NOMO-1 treated with DMSO at 0.1 percent for 48 hours (cell line): Measurements from ENCODE around the gene FOXK2.
A peak's percentile ranks its signal among the peaks of the same experiment; 100 is the strongest.
"Not testable (repeated sequence)": the region's sequence is repeated elsewhere in the genome, so short reads cannot be mapped to it uniquely, and the experiment has no call there.

ENCODE experiments used
- DNase-seq: peaks from one replicate; lab custom pipeline; 2025; ENCODE audit not compliant: unreplicated experiment; lab: John Stamatoyannopoulos, UW

Gene FOXK2

DNA sequence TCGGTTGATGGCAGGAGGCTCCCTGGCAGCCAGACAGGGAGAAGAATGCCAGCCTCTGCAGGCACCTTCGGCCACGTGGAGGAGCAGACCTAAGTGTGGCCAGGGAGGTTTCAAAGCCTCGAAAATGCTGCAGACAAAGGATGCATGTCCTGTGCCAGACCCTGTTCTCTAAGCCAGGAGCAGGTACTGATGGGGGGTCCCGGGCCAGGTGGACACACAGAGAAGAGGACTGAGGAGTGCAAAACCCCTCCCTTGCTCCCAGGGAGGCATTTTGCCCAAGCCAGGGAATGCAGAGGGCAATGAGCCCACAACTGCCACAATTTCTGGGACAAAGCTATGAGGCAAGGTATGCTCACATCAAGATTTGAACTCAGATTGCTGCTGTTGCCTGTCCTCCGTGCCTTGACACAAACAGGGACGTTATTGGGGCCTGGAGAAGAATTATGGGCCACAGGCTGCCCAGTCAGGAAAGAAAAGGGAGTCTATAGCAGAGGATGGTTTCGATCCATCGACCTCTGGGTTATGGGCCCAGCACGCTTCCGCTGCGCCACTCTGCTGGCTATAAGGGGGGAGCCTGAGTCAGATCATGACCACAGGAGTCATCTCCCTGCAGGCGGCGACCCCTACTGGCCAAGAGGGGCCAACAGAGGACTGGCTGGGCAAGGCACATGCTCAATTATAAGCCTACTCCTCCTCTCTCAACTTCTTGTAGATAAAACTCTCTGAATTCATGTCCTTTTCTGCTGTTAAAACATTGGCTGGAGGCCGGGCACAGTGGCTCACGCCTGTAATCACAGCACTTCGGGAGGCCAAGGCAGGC, 25.1 kb upstream of the FOXK2 start:
- DNase-seq, result peak; percentile 95

DNA sequence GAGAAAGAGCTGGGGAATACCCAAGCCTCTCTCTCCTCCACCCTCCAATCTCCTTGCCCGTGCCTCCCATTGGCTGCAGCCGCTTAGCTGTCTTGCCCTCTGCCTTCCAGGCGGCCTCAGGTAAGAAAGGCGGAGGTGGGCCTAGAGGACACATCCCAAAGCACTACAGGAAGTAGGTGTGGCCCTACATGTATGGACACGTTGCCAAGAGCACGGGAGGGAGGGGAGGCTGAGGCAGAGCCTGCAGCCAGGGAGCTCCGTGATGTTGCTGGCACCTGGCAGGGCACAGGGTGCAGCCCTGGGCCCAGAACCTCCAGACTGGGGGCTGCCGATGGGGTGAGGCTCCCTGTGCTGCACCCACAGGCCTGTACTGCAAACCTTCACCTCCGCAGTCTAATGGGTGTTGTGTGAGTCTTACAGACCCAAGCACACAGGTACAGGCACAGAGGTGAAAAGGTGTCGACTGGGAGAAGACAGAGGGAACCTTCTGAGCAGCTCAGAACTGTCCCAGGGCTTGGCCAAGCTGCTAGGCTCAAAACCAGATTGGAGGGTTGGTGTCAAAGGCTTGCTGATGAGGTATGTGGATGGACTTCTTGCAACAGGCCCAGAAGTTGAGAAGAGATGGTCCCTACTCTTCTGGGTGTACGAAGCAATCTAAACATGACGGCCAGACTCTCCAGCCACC, 23.5 kb upstream of the FOXK2 start:
- no peak for DNase-seq

DNA sequence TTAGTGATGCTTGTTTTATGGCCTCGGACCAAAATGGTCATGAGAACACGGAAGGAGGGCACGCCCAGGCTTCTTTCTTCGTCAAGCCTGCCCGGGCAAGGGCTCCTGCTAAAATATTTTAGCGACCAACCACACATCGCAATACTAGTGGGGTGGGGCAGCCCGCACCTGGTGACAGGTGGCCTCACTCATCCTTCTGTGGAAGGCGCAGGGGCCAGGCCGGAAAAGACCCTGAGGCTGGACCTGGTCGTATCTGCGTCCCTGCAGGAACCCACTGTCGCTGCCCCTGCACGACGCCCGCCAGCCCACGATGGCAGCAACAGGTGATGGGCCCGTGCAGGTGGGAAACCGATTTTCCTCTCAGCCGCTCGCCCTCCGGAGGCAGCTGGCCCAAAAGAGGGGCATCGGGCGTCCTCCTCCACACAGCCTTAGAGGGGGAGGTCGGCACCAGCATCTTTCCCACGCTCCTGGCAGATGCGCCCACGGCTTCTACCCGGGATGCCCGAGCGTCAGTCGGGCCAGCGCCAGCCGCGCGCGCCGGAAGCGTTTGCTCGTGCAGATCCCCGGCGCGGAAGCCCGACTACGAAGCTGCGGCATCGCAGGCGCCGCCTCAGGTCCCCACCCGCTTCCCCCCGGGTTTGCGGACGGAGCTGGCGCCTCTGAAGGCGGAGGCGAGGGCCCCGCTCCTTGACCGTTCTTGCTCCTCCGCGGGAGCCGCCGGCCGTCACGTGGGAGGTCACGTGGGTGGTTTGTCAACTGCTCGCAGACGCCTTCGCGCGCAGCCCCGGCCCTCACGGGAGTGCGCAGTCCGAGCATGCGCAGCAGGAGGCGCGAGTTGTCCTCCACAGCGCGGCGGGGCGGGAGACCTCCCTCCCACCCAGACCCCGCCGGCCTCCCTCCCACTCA, 22.8 kb upstream of the FOXK2 start:
- peak; percentile 88 for DNase-seq

GRCh38 chr17:82497483-82498405, 21.8 kb upstream of the FOXK2 start:
- DNase-seq, result peak; percentile 36

GRCh38 chr17:82502207-82502606, 17.3 kb upstream of the FOXK2 start:
- DNase-seq, result no peak

DNA sequence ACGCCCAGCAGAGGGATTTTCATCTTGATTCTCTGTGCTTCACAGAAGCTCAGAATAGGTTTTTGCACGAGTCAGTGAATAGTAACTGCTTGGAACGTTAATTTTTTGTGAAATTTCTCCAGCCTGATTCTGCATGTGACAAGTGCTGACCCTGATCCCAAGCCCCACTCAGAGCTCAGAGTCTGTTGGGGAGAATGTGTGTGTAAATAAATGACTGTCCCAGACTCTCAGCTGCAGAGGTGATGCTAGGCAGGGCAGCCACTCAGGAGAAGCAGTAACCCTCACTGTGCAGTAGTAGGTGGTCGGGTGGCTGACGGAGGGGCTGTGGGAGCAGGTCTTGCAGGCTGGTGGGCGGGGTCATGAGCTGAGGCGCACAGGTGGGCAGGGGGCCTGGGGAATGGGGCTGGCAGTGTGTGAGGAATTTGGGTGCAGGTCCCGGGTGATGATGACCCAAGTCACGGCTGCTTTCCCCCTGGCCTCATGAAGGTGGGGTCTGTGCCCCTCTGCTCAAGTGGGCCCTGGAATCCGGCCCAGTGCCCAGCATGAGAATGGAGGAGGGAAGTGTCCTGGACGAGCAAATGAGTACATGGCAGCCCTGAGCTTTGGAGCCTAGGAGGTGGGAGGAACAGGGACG, 16.3 kb upstream of the FOXK2 start:
- no peak for DNase-seq

DNA sequence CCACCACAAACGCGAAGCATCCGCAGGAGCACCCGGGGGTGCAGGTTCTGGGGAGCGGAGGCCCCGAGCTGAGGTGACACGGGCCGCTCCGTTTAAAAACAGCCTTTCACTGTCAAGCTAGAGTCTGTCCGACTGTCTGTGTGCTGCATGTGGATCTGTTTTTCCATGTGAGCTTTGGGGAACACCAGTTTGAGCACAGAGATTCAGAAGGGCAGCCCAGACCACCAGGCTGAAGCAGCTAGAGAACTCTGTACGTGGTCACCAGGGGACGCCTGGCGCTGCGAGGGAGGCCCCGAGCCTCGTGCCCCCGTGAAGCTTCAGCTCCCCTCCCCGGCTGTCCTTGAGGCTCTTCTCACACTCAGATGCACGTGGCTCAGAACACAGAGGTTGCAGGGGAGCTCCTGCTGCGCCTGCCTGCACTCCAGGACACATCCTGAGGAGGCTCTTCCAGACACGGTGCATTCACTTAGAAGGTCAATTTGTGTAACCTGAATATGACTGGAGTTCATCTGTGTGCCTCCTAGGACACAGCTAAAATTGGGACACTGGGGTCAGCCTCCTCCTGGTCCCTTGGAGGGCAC, 15.7 kb upstream of the FOXK2 start:
- DNase-seq, result no peak

DNA sequence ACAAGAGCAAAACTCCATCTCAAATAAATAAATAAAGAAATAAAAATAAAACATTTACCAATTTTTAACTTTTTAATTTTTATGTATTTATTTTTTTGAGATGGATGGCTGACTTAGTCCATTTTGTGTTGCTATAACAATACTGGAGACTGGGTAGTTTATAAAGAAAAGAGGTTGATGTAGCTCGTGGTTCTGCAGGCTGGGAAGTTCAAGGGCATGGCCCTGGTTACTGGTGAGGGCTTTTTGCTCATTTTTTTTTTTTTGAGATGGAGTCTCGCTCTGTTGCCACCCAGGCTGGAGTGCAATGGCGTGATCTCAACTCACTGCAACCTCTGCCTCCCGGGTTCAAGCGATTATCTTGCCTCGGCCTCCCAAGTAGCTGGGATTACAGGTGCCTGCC, 14.2 kb upstream of the FOXK2 start:
- no peak for DNase-seq

- DNase-seq, result not testable (repeated sequence)
Measured at GRCh38 chr17:82506402-82506801, 13.1 kb upstream of the FOXK2 start.

DNA sequence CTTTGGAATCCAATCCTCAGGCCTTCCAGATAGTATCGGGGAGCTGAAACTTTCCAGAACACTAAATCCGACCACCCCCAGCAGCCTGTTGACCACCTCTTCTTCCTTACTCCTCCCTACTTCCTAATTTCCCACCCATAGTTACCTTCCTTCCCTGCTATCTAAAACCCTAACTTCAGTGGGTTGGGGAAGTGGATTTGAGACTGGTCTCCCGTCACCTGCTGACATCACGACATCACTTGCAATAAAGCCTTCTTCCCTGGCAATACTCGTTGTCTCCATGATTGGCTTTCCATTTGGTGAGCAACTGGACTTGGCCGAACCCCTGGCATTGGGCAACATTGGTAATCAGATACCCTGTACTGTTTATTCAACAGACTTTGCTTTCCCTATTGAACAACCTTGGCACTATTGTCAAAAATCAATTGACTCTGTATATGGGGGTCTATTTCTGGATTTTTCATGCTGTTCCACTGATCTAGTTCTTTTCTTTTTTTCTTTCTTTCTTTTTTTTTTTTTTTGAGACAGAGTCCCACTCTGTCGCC, 11.8 kb upstream of the FOXK2 start:
- DNase-seq, result no peak

GRCh38 chr17:82511642-82512041, 7.9 kb upstream of the FOXK2 start:
- DNase-seq, result not testable (repeated sequence)

DNA sequence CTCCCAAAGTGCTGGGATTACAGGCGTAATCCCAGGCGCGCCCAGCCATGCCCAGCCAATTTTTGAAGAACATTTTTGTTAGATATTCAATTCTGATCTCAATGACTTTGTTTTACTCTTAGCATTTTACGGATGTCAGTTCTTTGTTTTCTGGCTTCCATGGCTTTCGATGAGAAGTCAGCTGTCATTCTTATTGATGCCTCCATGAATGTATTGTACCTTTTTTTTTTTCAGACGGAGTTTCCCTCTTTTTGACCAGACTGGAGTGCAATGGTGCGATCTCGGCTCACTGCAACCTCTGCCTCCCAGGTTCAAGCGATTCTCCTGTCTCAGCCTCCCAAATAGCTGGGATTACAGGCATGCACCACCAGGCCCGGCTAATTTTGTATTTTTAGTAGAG, 5.7 kb upstream of the FOXK2 start:
- not testable (repeated sequence) for DNase-seq

DNA sequence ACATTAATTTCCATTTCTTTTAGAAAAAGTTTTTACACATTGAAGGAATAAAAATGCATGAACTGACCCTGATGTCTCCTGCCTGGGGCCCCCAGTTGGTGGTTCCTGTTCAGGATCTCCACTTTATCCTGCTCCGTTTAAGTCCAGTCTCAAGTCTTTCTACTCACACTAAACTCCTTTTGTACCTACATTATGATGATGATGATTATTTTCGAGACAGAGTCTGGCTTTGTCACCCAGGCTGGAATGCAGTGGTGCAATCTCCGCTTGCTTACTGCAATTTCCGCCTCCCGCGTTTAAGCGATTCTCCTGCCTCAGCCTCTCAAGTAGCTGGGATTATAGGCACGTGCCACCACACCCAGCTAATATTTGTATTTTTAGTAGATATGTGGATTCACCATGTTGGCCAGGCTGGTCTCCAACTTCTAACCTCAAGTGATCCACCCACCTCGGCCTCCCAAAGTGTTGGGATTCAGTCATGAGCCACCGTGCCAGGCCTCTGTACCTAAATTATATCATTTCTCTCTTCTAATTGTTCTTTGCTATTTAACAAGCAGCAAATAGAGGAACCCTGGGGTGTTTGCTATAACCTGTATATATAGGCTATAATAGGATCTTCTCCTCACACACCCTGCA, 2.2 kb upstream of the FOXK2 start:
- no peak for DNase-seq

- DNase-seq, result peak; percentile 21
Measured at GRCh38 chr17:82519971-82520903, 705 bp downstream of the FOXK2 start.

GRCh38 chr17:82524540-82524939, 5.0 kb downstream of the FOXK2 start:
- no peak for DNase-seq

DNA sequence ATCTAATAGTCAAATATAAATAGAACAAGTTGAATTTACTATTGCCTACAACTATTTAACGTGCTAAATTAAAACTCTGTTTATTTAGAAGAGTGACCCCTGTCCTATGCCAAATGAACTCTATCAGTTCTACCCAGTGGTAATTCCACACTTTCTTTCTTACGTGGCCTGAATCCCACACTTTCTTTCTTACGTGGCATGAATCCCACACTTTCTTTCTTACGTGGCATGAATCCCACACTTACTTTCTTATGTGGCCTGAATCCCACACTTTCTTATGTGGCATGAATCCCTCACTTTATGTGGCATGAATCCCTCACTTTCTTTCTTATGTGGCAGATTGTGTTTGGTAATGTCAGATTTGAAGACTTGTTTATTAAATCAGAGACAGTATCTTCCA, 6.2 kb downstream of the FOXK2 start:
- no peak for DNase-seq

DNA sequence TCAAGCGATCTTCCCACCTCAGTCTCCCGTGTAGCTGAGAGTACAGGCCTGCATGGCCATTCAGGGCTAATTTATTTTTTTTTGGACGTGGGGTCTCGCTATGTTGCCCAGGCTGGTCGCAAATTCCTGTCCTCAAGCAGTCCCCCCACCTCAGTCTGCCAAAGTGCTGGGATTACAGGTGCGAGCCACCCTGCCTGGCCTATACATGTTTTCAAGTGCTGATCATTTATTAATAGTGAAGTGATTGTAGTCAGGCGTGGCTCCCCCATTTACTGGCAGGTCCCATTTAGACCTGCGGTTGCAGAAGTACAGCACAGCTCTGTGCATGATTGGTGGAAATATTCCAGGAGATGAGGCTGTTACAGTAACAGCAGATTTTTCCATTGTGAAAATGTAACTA, 8.4 kb downstream of the FOXK2 start:
- DNase-seq, result no peak
